Left lung (tissue), 10 donors: ENCODE results near the gene REG1B. TPM values are rescaled to one million over a fixed set of nuclear protein-coding genes. Genes with fewer than 3 reads are reported as not detected.

Experiments used
- ATAC-seq: fragments of 200-7000 bp; cut with Tn5 transposase; one replicate; pipeline ENCODE4 v1.9.1; 2020; ENCODE audit warnings: moderate library complexity
- DNase-seq, 4 donors: peaks; one replicate each; pipeline ENCODE4 v3.0.0-alpha.2; 2013 to 2020
- H3K27ac ChIP-seq, 2 donors: fragments of 200-600 bp; sonication (generic) in 1 of 2; one replicate each; pipeline versions ENCODE4 v1.5.0 to v1.8.0; 2020 to 2021
- H3K27me3 ChIP-seq, 2 donors: fragments of 200-600 bp; sonication (generic) in 1 of 2; one replicate each; pipeline versions ENCODE4 v1.5.0 to v1.8.0; 2020 to 2021
- H3K36me3 ChIP-seq, 2 donors: fragments of 200-600 bp; sonication (generic) in 1 of 2; one replicate each; pipeline versions ENCODE4 v1.5.0 to v1.8.0; 2020 to 2021
- H3K4me1 ChIP-seq, 2 donors: fragments of 200-600 bp; one replicate each; pipeline ENCODE4 v1.8.0; 2021
- H3K4me3 ChIP-seq, 2 donors: fragments of 200-600 bp; sonication (generic) in 1 of 2; one replicate each; pipeline versions ENCODE4 v1.5.0 to v1.8.0; 2020 to 2021; ENCODE audit warnings: mild to moderate bottlenecking in 1 of 2
- H3K9me3 ChIP-seq, 2 donors: fragments of 200-600 bp; sonication (generic) in 1 of 2; one replicate each; pipeline versions ENCODE4 v1.5.0 to v1.8.0; 2020 to 2021
- intact Hi-C, 2 donors: fragments of 100-400 bp; cut with DNase I; formaldehyde crosslinking; loops; one replicate each; pipeline versions ENCODE4 v1.11.2 to v1.14.2; 2022
- polyA plus RNA-seq, 6 donors: library from polyadenylated mRNA; unstranded; fragments of 120-200 nt; gene quantifications; one replicate each; pipeline ENCODE4 v1.2.1, GENCODE V29; 2013; ENCODE audit not compliant: insufficient read length in 6 of 6
- total RNA-seq, 2 donors: library from RNA; stranded (reverse); fragmentation: NEBNext Ultra II Directional; extraction: Animal tissue kit (Norgen Biotek cat#: 25700); gene quantifications; one replicate each; pipeline ENCODE4 v1.2.1, GENCODE V29; 2021
- TF ChIP-seq, protein P1 (sequence below), 2 donors: fragments of 200-600 bp; sonication (generic) in 1 of 2; IDR thresholded peaks; one replicate each; pipeline versions ENCODE4 v1.5.0 to v1.8.0; 2021; ENCODE audit warnings: antibody characterized with exemption in 2 of 2
- donor health status: DM: no; HTN: yes; CAD: no.
- donor health status: DM: no; HTN: no; CAD: no.

REG1B gene
- total and polyA plus RNA-seq, 8 donors = not detected

DNA sequence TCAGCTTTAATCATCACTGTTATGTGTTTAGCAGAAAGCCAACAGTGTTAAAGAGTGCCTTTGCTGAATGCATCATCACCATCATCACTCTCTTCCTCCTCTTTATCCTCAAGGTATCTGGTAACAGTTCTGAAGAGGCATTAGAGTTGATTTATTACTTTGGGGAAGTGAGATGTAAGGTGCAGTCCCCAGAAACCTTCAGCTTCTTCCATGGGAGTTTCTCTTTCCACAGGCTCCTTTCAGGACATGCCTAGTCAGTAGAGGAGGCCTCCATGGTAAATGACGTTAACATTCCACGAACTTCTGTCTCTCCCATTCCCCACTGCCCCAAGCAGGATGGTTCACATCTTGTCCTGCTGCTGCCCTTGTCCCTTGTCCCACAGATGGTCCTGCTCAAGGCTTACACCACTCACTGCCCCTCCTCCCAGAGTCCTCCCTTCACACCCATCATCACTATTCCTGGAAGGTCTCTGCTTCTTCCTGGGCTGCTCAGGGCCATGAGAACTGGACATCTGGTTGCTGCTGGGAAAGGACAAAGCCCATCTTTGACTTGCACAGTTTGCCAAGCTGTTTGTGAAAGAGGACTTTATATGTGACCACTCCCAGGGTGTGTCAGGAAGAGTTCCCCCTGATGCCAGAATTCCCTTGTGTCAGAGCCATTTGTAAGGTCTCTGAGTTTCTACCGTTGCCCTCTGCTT, 27.2 kb upstream of the REG1B start:
- intact Hi-C loops = no loop called here
- peaks cover 0 to 6% of the 10 kb centered on the region in 2 donors for H3K9me3 ChIP-seq
- no peak for DNase-seq
- no peaks in the 10 kb centered on the region for H3K27me3 ChIP-seq
- TF ChIP-seq, protein P1, sequence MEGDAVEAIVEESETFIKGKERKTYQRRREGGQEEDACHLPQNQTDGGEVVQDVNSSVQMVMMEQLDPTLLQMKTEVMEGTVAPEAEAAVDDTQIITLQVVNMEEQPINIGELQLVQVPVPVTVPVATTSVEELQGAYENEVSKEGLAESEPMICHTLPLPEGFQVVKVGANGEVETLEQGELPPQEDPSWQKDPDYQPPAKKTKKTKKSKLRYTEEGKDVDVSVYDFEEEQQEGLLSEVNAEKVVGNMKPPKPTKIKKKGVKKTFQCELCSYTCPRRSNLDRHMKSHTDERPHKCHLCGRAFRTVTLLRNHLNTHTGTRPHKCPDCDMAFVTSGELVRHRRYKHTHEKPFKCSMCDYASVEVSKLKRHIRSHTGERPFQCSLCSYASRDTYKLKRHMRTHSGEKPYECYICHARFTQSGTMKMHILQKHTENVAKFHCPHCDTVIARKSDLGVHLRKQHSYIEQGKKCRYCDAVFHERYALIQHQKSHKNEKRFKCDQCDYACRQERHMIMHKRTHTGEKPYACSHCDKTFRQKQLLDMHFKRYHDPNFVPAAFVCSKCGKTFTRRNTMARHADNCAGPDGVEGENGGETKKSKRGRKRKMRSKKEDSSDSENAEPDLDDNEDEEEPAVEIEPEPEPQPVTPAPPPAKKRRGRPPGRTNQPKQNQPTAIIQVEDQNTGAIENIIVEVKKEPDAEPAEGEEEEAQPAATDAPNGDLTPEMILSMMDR (IDR thresholded peaks at IDR 0.05) = no peak
- no peaks in the 10 kb centered on the region for H3K36me3 ChIP-seq
- no peaks in the 10 kb centered on the region for H3K4me1 ChIP-seq
- ATAC-seq = no peak
- no peak overlapping the region for H3K4me3 ChIP-seq
- no peak overlapping the region for H3K27ac ChIP-seq

DNA sequence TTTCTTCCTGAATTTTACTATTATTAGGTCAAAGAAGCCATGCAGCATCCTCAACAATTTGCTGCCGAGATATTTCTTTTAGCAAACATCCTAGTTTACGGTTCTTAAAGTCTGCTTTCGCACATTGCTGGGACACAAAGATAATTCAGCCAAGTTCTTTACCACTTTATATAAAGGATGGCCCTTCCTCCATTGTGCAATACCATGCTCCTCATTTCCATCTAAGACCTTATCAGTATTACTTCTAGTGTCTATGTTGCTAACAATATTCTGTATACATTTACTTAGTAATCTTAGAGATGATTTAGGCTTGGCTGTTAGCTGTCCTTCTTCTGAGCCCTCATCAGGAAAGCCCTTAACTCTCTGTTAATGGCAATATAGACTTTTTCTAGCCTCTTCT, 24.5 kb upstream of the REG1B start:
- H3K4me3 ChIP-seq = no peak overlapping the region
- H3K27ac ChIP-seq = no peak overlapping the region
- no peaks in the 10 kb centered on the region for H3K4me1 ChIP-seq
- H3K36me3 ChIP-seq = no peaks in the 10 kb centered on the region
- no peak for ATAC-seq
- intact Hi-C loops = no loop called here
- no peak for DNase-seq
- H3K27me3 ChIP-seq = no peaks in the 10 kb centered on the region
- H3K9me3 ChIP-seq = peaks cover 0 to 6% of the 10 kb centered on the region in 2 donors
- TF ChIP-seq, protein P1 (IDR thresholded peaks at IDR 0.05) = no peak

DNA sequence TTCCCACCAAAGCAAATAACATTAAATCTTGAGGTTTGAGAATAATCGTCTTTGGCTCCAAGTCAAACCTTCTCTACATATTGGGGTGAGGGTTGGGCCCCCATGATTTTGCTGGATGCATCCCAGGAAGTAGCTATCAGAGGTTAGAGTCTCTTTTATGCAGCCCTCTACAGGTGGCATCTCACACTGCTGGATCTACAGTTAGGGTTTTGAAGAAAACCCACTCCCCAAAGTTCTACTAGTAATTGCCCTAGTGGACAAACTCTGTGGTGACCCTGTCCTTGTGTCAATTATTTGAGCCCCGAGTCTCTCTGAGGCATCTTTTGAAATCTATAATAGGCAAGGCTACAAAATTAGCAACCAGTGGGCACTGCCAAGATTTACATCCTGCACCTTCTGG, 17.5 kb upstream of the REG1B start:
- Histone ChIP-seq H3K4me3 (no peak overlapping the region), H3K9me3 (peaks cover 0 to 16% of the 10 kb centered on the region in 2 donors), H3K4me1 (no peaks in the 10 kb centered on the region), H3K27ac (no peak overlapping the region), H3K27me3 (no peaks in the 10 kb centered on the region), H3K36me3 (no peaks in the 10 kb centered on the region)
- DNase-seq = no peak
- no peak for ATAC-seq
- TF ChIP-seq, protein P1 (IDR thresholded peaks at IDR 0.05) = no peak
- intact Hi-C loops = no loop called here

DNA sequence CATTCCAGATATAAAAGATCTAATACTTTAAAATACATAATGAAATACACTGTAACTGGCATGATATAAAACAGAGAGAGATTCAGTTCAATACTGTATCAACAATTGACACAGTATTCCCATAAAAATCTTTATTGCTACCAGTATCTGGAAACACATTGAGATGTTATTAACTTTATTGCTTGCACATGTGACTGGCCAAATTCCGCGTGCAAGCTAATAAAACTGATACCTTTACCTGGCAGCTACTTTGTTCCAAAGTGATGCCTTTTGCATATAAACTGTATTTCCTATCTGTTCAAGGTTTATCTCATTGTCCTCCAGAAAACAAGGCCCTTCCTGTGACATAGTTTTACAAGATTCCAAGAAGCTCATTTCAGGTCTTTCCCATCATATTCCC, 15.4 kb upstream of the REG1B start:
- H3K27ac ChIP-seq = no peak overlapping the region
- intact Hi-C loops = no loop called here
- peaks cover 0 to 14% of the 10 kb centered on the region in 2 donors for H3K9me3 ChIP-seq
- TF ChIP-seq, protein P1 (IDR thresholded peaks at IDR 0.05) = no peak
- no peak for DNase-seq
- no peak overlapping the region for H3K4me3 ChIP-seq
- ATAC-seq = no peak
- no peaks in the 10 kb centered on the region for H3K36me3 ChIP-seq
- H3K27me3 ChIP-seq = no peaks in the 10 kb centered on the region
- H3K4me1 ChIP-seq = no peaks in the 10 kb centered on the region

DNA sequence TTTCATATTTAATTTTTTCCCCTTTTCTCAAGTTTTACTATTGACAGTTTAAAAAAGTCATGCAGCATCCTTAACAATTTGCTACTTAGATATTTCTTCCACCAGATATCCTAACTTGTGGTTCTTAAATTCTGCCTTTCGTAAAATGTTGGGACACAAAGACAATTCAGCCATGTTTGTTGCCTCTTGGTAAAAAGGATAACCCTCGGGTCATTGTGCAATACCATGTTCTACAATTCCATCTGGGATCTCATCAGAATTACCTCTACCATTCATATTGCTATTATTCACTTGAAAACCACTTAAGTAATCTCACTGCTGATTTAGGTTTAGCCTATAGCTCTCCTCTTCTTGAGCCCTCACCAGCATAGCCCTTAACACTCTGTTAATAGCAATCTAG, 13.2 kb upstream of the REG1B start:
- H3K27ac ChIP-seq = no peak overlapping the region
- intact Hi-C loops = no loop called here
- DNase-seq (no peak), ATAC-seq (no peak)
- H3K4me3 ChIP-seq = no peak overlapping the region
- H3K9me3 ChIP-seq = peaks cover 0 to 14% of the 10 kb centered on the region in 2 donors
- no peaks in the 10 kb centered on the region for H3K36me3 ChIP-seq
- TF ChIP-seq, protein P1 (IDR thresholded peaks at IDR 0.05) = no peak
- H3K27me3 ChIP-seq = no peaks in the 10 kb centered on the region
- no peaks in the 10 kb centered on the region for H3K4me1 ChIP-seq
